Activated T-helper 1 cell treated with Interleukin-2 at 50 U/mL for 16 hours (primary cell): ENCODE measurements around the gene ZNF654.
"Not testable (repeated sequence)": the region's sequence is repeated elsewhere in the genome, so short reads cannot be mapped to it uniquely, and the experiment has no call there.

Experiments used
- DNase-seq: peaks from one replicate; pipeline ENCODE4 v3.0.0-alpha.2; 2020; ENCODE audit warnings: low read depth

The ZNF654 gene

GRCh38 chr3:88142094-88142624 is 83.1 kb downstream of the ZNF654 start:
- no peak for DNase-seq

- DNase-seq, result no peak
Measured at GRCh38 chr3:88147261-88147660, 88.2 kb downstream of the ZNF654 start.

GRCh38 chr3:88148651-88149050 is 89.6 kb downstream of the ZNF654 start:
- DNase-seq, result no peak

- no peak for DNase-seq
Measured at GRCh38 chr3:88149101-88149508, 90.0 kb downstream of the ZNF654 start.

- peak; percentile 69 for DNase-seq
Measured at GRCh38 chr3:88149509-88150362, 90.7 kb downstream of the ZNF654 start, which contains the start of gene C3orf38. Gene C3orf38 (plus strand): TSS chr3:88149959. CDS start chr3:88150053, 94 bp downstream.

- DNase-seq, result no peak
Measured at GRCh38 chr3:88150371-88150770, 91.3 kb downstream of the ZNF654 start.

- no peak for DNase-seq
Measured at GRCh38 chr3:88150806-88151205, 91.8 kb downstream of the ZNF654 start.

- no peak for DNase-seq
Measured at GRCh38 chr3:88151358-88151757, 92.3 kb downstream of the ZNF654 start.

- DNase-seq, result no peak
Measured at GRCh38 chr3:88152841-88153240, 93.8 kb downstream of the ZNF654 start.

- DNase-seq, result no peak
Measured at GRCh38 chr3:88166419-88166971, 107.4 kb downstream of the ZNF654 start.

GRCh38 chr3:88167173-88167572 is 108.1 kb downstream of the ZNF654 start:
- no peak for DNase-seq

- DNase-seq, result no peak
Measured at GRCh38 chr3:88167704-88168103, 108.6 kb downstream of the ZNF654 start.

- DNase-seq, result no peak
Measured at GRCh38 chr3:88168171-88168570, 109.1 kb downstream of the ZNF654 start.

- no peak for DNase-seq
Measured at GRCh38 chr3:88180398-88180999, 121.4 kb downstream of the ZNF654 start.

- DNase-seq, result not testable (repeated sequence)
Measured at GRCh38 chr3:88182165-88182918, 123.3 kb downstream of the ZNF654 start.

GRCh38 chr3:88188436-88188835 is 129.4 kb downstream of the ZNF654 start:
- no peak for DNase-seq

GRCh38 chr3:88189361-88189810 is 130.3 kb downstream of the ZNF654 start:
- no peak for DNase-seq

- DNase-seq, result no peak
Measured at GRCh38 chr3:88191872-88192409, 132.9 kb downstream of the ZNF654 start.

- no peak for DNase-seq
Measured at GRCh38 chr3:88192631-88193030, 133.6 kb downstream of the ZNF654 start.
